ENCODE data around the gene XYLT1.
A peak's percentile ranks its signal among the peaks of the same experiment; 100 is the strongest.
"Not testable (repeated sequence)": the region's sequence is repeated elsewhere in the genome, so short reads cannot be mapped to it uniquely, and the experiment has no call there.

Gene XYLT1

GRCh38 chr16:17431968-17432625, 38.7 kb downstream of the XYLT1 start:
- no peak for DNase-seq

GRCh38 chr16:17431012-17431411, 39.7 kb downstream of the XYLT1 start:
- peak; percentile 47 for DNase-seq

GRCh38 chr16:17426451-17426850, 44.3 kb downstream of the XYLT1 start:
- DNase-seq, result no peak

DNA sequence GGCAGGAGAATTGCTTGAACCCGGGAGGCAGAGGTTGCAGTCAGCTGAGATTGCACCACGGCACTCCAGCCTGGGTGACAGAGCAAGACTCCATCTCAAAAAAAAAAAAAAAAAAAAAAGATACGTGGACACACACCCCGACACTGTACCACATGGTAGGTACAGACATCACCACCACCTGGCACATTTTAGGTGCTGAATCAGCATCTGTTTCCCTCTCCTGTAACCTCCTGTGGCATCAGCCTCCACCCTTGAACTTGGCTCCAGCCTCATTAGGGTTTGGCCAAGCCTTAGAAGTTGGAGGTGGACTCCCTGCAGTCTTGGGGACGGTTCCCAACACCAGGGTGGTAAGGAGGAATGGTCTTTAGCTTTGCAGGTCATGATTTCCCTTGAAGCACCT, 46.0 kb downstream of the XYLT1 start:
- no peak for DNase-seq

DNA sequence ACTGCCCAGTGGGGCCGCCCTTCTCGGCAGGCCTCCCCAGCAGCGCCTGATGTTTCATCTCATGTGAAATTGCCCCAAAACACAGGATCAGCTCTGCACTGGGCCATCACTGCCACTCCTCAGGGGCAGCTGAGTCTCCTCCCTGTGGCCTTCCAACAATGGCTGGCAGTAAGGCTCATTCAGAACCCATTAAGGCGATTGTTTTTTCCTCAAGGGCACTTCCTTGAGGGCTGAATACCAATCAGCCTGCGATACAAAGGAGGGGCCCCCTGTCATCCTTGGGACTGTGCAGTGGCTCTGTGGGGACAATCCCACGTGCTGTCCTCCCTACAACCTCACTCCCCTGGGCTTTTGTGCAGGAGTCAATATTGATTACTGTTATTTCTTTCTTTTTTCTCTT, 47.5 kb downstream of the XYLT1 start:
- no peak for DNase-seq

GRCh38 chr16:17420816-17421215, 49.9 kb downstream of the XYLT1 start:
- peak; percentile 68 for DNase-seq

DNA sequence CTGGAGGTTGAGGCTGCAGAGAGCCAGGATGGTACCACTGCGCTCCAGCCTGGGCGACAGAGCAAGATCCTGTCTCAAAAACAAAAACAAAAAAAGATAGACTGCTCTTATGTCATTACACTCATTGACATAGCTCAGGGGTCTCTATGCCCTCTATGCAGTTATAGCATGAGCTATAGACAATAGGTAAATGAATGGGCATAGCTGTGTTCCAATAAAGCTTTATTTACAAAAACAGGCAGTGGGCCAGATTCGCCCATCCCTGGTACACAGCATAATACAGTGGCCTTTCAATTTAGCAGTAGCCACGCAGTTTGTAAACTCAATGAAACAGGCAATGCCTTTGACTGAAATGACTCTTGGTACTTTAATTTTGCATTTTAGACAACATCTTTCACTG, 51.5 kb downstream of the XYLT1 start:
- no peak for DNase-seq

DNA sequence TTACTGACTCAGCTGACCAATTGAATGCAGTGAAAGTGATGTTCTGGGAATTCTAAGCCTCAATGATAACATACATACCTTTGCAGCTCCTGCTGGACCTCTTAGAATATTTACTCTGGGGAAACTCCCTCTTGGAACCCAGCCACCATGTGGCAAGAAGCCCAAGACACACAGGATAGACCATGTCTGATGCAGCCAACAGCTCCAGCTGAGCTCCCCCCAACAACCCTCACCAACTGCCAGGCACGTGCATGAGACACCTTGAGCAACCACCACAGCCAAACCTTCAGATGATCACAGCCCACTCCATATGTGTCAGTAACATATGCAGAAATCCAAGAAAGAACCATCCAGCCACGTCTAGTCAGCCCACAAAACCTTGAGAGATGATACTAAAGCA, 53.0 kb downstream of the XYLT1 start:
- peak; percentile 20 for DNase-seq

DNA sequence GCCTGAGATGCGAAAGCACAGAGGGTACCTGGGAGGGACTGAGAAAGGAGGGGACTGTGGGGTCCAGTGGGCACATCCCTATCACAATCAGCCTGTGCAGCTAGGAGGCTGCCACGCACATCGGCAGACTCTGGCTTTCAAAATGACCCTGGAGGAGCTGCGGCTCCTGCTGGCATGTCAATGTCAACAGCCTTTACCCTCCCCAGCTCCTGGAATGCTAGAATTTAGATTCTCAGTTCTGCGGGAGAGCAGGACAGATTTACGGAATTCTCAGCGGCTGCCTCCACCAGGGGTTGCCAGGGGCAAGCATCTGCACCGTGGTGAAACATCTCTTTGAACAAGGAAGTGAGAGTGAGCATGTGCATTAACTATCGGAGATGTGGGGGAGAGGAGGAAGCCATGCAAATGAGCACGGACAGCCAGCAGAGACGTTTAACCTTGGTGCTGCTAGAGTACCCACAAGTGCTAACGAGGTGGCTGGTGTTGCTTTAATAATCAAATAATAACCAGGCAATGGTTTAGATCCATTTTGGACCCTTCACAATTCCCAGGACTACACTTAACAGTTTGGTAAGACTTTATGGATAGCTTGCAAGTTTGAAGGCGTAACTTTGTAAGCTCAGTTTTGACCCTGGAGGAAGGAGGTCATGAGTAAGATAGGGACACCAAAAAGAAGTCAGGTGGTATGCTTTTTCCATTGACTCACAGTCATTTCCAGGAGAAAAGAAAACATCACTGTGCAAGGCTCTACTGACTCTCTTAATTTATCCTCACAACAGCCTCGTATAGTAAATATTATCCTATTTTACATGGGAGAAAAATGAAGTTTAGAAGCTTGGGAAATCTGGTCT, 54.1 kb downstream of the XYLT1 start:
- peak; percentile 65 for DNase-seq

GRCh38 chr16:17414916-17415315, 55.8 kb downstream of the XYLT1 start:
- DNase-seq, result no peak

- no peak for DNase-seq
These were observed 56.3 kb downstream of the XYLT1 start for GRCh38 chr16:17414421-17414820.

GRCh38 chr16:17413508-17413907, 57.3 kb downstream of the XYLT1 start:
- no peak for DNase-seq

GRCh38 chr16:17412791-17413190, 58.0 kb downstream of the XYLT1 start:
- no peak for DNase-seq

DNA sequence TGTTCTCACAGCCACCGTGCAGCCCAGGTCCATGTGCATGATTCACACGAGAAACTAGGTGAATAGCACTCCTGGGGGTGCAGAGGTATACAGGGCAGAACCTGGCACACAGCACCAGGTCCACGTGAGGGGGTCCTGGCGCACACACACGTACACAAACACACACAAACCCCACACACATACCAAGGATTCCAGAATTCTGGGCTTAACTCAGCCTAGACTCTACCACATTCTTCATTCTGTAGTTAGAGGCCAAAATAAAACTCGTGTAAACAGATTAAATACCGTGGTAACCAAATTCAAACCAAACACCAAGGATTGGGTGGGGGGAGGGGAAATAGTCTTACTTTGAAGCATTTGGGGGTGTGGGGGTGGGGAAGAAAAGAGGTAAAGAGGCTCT, 58.5 kb downstream of the XYLT1 start:
- DNase-seq, result peak; percentile 81

GRCh38 chr16:17411263-17411662, 59.5 kb downstream of the XYLT1 start:
- DNase-seq, result no peak

DNA sequence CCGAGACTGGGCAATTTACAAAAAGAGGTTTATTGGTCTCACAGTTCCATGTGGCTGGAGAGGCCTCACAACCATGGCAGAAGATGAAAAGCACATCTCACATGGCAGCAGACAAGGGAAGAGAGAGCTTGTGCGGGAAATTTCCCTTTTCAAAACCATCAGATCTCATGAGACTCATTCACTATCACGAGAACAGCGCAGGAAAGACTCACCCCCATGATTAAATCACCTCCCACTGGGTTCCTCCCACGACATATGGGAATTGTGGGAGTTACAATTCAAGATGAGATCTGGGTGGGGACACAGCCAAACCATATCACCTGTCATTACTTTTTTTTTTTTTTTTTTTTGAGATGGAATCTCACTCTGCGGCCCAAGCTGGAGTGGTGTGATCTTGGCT, 60.4 kb downstream of the XYLT1 start:
- not testable (repeated sequence) for DNase-seq

- DNase-seq, result no peak
These were observed 60.9 kb downstream of the XYLT1 start for GRCh38 chr16:17409894-17410293.

DNA sequence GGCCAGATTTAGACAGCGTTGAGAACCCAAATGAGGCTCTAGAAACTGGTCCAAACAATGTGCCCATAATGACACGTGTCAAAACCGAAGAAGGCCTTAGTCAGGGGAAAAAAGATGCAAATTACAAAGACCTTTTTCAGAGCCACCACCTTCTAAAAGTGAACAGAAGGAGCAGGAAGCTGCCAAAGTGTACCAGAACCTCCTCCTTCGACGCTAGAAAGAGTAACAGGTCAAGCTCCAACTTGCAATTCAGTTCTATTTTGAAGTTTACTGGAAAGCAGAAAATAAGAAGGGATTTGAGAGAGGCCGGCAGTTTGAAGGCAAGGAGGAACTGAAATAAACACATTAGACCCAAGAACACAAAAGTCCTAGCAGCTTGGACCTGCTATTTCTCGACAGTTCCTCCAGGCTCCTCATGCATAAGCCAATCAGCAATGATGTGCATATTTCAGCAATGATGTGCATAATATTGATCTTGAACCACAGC, 61.8 kb downstream of the XYLT1 start:
- no peak for DNase-seq

GRCh38 chr16:17408296-17408695, 62.5 kb downstream of the XYLT1 start:
- DNase-seq, result no peak

GRCh38 chr16:17407321-17407720, 63.4 kb downstream of the XYLT1 start:
- no peak for DNase-seq

DNA sequence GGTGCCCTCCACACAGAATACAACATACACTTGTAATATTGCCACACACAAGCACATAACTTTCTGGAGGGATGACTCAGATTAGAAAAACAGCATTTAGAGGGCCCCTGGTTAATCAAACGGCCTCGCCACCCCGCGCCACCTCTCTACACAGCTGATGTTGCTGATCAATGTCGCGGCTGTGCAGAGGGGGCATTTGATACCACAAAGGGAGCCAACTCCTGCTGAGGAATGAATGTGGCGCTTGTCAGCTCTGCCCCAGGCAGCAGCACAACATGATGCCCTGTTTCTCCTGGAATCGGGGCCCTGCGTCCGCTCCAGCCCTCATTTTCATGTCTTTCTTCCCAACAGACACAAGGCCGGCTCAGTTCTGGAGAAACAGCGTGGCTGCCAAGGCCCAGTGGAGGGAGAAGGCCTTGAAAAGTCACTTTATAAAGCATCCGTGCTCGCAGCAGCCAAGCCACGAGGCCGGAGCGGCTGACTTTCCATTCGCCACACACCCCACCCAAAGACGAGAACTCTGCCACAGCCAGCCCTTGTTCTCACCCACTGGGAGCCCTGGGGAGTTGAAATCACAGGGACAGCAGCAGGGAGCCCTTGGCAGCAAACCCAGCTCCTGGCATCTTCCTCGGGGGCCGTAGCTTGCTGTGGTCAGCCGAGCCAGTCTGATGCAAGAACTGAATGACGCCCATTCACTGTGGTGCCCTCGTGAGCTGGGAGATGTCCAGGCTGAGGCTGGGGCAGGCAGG, 65.6 kb downstream of the XYLT1 start:
- DNase-seq, result no peak

- peak; percentile 59 for DNase-seq
These were observed 66.8 kb downstream of the XYLT1 start for GRCh38 chr16:17403859-17404545.

Data from fibroblast of skin of abdomen (primary cell).